CD4-positive, alpha-beta T cell treated with Interleukin-21 for 1 hour (primary cell): Measurements from ENCODE around the gene RPL28.
"Not testable (repeated sequence)": the region's sequence is repeated elsewhere in the genome, so short reads cannot be mapped to it uniquely, and the experiment has no call there.

ENCODE experiments used
- DNase-seq: peaks from one replicate; pipeline ENCODE4 v3.0.0-alpha.2; 2020

The RPL28 gene

DNA sequence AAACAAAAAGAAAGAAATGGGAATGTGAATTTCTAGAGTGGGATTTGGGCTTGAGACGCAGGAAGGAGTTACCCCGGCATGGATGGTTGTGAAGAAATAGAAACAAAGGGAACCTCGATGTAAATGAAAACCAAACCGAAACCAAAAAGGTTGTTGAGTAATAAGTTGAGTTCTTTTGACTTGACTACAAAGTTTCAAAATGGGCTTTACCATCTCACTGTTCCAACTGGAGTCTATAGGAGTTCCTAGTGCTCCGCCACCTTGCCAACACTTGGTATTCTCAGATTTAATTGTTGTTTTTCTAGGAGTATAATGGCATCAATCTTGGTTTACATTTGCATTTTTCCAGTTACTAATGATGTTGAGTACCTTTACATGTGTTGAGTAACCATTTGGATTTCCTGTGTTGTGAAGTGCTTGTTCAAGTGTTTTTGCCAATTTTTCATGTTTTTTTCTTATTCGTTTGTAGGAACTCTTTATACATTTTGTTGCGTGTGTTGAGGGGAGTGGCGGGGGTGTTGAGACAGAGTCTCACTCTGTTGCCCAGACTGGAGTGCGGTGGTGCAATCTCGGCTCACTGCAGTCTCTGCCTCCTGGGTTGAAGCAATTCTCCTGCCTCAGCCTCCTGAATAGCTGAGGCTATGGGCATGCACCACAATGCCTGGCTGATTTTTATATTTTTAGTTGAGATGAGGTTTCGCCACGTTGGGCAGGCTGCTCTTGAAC, 12.6 kb downstream of the RPL28 start:
- DNase-seq = no peak

DNA sequence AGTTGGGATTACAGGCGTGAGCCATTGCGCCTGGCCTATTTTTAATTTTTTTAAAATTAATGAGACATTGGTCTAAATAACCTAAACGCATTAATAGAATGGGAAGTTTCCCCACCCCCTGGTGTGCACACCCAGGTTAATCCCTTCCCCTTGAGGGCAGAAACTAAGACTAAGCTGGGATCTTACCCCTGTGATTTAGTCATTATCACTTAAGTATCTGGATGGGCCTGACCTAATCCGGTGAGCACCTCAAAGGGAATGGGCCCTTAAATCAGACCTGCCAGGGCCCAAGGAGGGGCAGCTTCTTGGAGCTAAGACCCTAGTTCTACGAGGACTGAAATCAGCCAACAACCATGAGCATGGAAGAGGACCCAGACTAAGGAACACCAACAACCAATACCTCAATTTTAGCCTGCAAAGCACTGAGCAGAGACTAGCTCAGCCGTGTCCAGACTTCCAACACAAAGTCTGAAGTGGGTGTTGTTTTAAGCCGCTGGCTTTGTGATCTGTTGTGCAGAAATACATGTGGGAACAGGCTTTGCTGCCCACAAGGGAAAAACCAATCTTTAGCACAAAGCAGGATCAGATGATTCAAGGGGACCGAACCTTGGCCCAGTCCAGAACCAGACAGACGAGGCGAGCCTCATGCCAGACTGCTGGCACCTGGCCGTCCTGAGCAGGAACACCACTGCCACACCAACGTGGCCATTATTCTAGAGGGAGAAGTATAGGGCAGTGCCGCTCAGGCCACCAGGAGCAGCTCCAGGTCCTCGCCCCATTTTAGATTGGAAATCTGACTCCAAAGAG, 14.8 kb downstream of the RPL28 start:
- DNase-seq = no peak

DNA sequence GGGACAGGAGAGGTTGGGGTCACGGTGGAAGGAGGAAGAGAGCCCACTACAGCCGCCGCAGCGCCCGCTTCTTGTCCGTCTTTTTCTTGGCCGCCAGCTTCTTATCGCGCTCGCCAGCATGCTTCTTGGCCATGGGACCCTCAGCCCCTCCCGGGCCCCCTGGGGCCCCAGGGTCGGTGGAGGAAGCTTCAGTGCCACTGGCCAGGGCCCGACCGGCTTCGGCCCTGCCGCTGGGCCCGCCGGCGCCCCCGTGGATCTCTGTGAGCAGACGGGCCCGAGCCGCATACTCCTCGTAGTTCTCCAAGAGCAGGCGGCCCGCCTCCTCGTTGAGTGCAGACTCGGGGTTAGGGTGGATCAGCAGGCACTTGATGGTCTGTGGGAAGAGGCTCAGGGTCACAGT, 15.7 kb downstream of the RPL28 start:
- DNase-seq = not testable (repeated sequence)

DNA sequence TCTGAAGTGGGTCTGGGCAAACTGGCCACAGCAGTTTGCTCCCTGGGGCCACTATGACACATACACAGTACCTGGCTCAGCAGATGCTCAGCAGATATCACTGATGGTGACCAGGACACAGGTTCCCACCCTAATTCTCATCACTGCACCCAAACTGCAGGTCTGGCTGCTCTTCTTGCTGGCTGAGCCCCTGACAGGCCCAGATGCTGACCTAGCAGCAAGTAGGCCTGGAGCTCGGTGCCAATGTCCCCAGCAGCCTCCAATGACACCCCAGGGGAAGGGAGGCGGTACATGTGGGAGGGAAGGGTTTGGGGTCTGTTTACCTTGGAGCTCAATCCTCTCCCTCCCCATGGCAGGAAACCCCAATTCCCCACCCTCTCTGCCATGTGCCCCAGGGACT, 16.8 kb downstream of the RPL28 start:
- no peak for DNase-seq

DNA sequence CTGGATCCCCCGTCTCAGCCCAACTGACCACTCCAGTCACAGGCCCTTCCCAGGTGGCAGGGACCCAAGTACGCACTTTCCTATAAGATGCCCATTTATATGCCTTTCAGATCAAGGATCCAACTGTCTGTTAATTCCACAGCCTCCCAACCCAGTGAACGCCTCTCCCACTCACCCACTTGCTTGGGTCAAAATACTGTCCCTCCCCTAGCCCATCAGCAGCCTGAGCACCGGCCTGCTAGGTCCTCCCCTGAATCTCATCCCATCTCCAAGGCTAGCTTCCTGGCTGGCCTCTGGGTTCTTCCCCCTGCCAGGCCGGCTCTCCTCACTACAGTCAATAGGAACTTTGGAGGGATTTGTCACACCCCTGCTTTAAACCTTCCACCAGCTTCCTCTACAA, 19.9 kb downstream of the RPL28 start:
- no peak for DNase-seq

DNA sequence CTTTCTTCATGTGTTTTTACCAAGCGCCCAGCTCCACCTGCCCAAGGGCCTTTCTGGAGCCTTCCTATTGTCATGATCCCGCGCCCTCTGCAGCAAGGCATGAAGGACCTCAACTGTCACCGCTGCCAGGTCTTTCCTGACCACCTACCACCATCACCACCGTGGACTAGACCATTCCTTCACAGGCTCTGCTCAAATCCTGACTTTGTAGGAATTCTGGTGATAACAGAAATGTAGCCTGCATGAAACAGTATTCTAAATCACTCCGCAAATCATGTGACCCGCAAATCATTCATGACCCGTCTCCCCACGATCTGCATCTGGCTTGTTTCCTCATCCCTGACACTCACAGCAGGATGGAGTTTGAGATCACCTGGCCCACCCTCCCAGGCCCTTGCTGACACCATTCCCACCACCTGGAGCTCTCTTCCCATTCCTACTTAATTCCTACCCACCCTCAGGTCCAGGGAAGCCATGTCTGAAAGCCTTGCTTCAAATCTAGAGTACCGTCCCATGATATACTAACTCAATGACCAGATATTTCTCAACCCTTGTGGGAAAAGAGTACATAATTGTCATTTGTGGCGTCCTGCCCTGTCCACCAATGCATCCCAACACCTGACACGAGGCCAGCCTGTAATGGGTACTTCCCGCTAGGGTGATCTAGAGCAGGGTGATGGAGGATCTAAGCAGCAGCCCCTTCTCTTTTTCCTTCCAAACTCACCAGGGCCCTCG, 20.5 kb downstream of the RPL28 start:
- no peak for DNase-seq

DNA sequence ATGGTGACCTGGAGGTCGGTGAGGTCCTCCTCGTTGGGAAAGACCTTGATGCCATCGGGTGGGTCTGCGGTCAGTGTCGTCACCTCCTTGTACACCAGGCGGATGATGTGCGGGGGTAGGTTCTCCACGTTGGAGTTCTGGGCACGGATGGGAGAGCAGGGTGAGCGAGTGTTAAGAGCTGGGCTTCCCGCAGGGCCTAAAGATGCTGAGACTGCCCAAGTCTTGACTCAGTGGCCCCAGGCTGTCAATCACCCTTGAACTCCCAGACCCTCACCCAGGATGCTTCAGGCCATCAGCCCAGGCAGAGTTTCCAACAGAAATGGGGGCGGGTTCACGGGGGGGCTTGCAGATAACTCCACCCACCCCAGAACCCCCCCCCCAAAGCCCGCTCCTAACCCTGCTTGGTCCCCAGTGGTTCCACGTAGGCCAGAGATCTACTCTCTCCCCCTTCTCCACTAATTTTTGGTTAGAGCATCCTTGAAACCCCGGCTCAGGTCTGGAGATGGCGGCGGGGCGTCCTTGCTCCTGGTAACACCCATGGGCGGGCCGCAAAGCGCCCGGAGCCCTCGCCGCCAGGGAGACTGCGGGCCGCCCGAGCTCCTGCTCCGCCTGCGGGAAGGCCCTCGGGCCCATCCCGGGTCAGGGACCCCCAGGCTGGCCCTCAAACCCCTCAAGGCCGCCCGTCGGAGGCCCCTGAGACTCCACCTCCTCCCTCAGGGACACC, 21.3 kb downstream of the RPL28 start:
- no peak for DNase-seq

DNA sequence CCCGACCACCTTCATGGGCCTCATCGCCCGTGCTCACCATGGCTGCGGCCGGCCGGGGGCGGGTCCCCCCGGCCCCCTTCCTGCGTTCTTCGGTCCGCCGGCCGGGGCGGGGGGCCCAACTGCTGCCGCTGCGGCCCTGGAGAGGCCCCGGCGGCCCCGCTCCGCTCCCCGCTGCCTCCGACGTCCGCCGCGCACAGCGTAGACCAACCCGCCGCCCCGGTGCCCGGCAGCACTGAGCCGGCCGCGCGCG, 21.7 kb downstream of the RPL28 start, which contains the start of gene UBE2S:
UBE2S (minus strand) TSS at position 239 of the 250 bp plus-strand sequence; CDS start at position 40, 199 bp downstream.
- DNase-seq = not testable (repeated sequence)

DNA sequence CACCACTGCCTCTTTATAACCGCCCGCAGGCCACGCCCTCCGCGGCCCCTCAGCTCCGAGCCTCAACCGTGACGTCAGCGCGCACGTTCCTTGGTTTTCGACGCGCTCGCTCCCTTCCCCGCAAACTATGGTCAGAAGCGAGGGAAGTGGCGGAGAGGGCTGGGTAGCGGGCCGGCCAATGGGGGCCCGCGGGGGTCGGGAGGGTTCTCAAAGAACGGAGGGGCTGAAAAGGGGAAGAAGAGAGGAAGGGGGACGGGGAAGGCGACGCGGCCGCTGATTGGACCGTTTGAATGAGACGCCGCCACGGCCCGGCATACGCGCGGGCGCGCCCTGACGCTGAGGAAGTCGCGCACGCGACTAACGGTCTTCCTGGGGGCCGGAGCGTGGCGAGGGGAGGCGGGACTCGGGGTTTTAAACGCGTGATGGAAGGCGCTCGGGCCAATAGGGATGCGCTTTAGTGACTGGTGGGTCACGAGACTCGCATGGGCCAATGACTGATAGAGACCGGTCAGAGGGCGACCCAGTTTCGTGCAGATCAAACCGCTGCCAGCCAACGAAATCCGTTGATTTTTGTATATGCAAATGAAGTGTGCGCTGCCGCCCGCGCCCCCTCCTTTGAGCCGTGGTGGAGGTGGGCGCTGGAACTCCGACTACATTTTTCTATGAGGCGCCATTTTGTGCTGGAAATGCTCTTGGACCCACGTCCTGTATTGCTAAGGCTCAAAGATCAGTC, 22.2 kb downstream of the RPL28 start:
- DNase-seq = peak; percentile 99

DNA sequence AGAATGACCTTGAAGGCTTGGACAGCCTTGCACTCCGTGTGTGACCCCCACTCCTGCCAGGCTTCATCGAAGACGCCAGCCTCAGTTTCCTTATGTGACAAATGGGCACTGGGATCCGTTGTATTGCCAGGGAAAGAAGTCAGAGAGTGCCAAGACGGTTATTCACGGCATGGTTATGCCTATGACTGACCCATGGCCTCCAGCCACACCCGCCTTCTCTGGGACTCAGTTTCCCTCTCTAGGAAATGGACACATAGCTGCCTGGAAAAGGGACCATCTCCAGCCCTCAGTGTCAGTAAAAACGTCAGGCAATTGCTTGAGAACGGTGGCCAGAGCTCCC, 22.8 kb downstream of the RPL28 start:
- no peak for DNase-seq

DNA sequence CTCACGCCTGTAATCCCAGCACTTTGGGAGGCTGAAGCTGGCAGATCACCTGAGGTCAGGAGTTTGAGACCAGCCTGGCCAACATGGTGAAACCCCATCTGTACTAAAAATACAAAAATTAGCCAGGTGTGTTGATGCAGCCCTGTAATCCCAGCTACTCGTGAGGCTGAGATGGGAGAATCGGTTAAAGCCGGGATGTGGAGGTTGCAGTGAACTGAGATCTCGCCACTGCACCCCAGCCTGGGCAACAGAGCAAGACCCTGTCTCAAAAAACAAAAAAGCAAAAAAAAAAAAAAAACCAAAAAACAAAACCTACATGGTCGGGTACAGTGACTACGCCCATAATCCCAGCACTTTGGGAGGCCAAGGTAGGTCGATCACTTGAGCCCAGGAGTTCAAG, 23.4 kb downstream of the RPL28 start:
- DNase-seq = not testable (repeated sequence)

DNA sequence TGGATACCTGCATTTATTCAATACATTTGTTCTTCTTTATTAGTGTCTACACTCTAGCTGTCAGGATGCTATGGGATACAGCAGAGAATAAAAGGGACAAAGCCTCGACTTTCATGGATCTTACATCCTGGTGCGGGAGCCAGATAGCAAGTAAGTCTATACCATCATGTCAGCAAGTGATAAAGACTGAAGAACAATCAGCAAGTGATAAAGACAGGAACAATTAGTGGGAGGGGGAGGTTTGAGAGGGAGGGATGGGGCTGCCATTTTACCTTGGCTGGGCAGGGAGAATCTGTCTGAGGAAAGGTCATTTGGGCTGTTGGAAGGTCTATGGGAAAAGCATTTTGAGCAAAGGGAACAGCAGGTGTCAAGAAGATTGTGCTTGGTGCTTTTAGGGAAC, 24.4 kb downstream of the RPL28 start:
- no peak for DNase-seq

DNA sequence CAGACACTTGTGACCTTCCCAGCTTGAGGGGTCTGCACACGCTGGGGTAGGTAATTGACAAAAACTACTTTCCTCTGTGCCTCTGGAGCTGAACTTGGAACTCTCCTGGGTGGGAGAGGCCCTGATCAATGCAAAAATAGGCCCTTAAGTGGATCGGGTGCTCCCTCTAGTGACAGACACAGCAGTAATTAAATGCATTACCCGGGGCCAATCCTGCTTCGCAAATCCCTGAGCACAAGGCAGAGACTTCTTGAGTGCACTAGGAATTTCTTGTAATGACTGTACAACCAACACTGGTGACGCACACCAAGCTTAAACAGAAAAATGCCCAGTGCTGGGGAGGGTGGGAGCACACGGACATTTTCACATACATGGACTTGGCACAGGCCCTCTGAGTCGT, 32.5 kb downstream of the RPL28 start:
- peak; percentile 70 for DNase-seq

DNA sequence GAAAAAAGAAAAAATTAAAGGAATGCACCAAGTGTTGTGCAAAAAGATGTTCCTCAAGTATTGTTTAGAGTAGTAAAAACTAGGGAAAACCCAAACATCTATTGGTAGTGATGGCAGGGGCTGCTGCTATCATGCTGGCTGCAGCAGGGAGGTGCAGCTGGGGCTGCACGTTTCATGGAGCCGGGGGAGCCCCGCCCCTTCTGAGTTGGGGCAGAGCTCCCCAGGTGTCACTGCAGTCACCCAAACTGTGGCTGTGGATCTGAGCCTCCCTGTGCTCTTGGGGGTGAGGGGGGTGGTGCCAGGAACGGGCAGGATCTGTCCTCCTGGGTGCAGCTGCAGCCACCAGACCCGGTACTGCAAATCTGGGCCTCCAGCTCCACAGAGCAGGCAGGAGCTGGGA, 33.4 kb downstream of the RPL28 start:
- no peak for DNase-seq

DNA sequence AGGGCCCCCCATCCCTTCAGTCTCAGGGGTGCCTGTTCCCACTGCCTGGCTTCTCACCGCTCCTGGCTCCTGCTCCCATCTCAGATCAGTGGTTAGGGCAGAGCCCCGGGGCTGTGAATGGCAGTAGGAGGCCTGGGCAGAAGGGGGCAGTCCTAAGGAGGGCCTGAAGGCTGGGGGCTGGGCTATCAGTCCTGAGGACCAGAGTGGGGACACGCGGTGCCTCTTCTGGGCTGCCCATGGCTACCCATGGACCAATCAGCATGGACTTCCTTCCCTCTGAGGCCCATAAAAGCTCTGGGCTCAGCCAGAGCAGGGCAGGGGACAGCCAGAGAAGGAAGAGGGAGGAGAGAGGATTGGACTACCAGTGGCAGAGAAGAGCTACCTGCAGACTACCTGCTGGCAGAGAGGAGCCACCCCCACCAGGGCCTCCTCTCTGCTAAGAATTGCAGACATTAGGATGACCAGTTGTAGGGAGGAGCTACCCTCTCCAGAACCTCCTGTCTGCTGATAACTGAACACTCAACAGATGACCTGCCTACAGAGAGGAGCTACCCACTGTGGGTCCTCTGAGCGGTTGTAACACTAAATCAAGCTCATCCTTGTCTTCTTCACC, 34.0 kb downstream of the RPL28 start:
- DNase-seq = no peak

DNA sequence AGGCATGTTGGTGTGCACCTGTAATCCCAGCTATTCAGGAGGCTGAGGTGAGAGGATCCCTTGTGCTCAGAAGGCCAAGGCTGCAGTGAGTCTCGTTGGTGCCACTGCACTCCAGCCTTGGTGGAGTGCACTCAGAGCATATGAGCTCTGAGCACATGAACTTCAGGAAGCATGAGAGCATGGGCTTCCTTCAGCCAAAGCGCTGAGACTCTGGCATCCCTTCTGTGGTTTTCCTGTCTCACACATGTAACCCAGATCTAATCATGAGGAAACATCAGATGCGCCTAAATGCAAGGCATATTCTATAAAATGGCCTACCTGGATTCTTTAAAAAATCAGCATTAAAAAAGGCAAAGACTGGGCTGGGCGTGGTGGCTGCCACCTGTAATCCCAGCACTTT, 35.5 kb downstream of the RPL28 start:
- DNase-seq = peak; percentile 57

DNA sequence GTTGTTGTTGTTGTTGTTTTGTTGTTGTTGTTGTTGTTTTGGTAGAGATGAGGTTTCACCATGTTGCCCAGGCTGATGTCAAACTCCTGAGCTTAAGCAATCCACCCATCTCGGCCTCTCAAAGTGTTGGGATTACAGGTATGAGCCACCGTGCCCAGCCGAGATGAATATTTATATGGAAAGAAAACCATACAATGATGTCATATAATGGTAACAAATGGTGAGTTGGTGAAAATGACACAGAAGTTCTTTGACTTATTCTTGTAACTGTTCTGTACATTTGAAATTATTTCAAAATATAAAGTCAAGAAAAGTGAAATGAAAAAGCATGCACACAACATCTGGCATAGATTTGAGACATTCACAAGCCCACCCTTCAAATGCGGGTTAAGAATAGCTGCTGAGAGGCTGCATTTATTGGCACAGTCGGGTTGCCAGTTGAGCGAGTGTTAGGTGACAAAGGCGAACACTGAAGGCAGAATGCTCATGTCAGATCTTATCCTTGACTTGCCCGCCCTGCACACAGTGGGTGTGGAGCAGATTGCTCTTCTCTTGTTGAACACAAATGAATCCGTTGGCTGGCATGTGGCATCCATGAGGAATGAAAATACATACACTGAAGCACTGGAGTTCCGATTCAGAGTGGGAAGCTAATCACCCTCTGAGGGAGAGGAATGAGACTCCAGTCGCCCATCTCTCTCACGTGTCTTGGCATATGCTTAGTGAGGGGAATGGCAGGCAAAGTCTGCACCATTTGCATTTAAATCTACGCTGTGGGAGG, 37.7 kb downstream of the RPL28 start:
- no peak for DNase-seq

DNA sequence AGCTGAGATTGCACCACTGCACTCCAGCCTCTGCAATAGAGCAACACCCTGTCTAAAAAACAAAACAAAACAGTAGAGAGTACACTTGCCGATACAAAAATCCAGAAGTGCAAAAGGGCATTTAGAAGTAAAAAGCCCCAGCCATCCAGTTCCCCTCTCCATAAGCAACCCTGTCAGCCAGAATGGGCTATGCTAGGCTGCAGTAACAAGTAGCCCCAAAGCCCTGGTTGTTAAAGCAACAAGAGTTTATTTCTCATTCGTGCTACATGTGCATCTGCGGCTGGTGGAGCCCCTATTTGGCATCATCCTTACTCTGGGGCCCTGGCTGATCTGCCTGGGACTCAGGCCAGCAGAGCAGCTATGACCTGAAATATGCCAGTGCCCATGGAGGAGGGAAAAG, 38.8 kb downstream of the RPL28 start:
- no peak for DNase-seq

DNA sequence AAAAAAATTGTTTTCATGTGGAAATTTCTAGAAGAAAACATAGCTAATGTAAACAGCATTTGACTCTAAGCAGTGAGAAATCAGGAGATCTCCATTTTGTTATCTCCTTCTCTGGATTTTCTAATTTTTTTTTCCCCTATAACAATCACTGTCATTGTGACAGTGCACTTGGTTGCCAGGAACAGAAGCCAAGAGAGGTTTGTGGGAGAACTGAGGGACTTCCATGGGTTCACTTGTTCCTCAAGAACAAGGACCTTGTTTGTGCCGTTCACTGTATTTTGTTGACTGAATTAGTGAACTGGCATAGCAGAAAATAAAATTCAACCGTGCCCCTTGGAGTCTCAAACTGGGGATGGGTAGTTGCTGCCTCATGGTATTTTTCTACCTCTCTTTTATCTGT, 40.3 kb downstream of the RPL28 start:
- no peak for DNase-seq

DNA sequence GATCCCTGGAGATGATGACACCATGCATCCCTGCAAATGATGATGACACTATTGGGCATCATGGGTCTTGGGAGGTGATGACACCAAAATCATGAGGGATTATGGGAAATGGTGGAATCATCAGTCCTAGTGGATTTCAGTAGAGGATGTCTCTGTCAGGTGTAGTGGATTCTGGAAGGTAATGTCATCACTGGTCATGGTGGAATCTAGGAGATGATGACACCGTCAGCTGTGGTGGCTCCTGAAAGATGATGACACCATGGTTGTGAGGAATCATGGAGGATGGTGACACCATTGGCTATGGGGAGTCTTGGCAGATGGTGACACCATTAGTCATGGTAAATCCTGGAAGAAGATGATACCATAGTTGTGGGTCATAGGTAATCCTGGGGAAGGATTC, 45.5 kb downstream of the RPL28 start:
- DNase-seq = no peak

DNA sequence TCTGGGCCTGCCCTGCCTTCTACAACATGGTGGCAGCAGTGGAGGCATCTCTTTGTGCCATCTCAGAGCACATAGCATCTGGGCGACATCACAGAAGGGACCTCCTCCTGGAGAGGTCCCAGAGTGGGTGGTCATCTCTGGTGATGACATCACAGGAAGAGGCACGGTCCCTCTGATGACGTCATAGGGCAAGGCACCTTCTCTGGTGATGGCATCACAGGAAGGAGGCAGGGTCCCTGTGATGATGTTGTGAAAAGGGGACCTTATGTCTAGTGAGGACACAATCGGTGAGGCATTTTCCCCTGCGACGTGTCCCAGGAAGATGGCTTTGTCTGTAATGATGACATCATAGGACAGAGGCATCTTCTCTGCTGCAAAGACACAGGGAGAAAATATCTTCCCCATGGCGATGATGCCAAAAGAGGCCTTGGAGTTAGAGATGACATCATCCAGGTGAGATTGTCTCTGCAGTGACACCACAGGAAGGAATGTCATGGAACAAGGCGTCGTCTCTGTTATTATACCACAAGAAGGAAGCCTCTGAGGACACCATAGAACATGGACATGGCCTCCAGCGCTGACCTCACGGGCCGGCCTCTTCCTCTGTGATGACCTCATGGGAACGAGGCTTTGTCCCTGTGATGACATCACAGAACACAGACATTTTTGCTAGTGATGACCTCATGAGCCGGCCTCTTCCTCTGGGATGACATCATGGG, 46.7 kb downstream of the RPL28 start:
- DNase-seq = no peak
